Mucosa of descending colon (tissue), 3 donors: Measurements from ENCODE around the gene EXOC2. TPM values are rescaled to one million over a fixed set of nuclear protein-coding genes. Genes with fewer than 3 reads are reported as not detected.

ENCODE experiments used
- ATAC-seq: fragments of 200-7000 bp; cut with Tn5 transposase; one replicate; pipeline ENCODE4 v1.9.1; 2020; ENCODE audit warnings: mild to moderate bottlenecking, moderate library complexity
- DNase-seq, 3 donors: peaks; one replicate each; pipeline ENCODE4 v3.0.0-alpha.2; 2020
- H3K36me3 ChIP-seq: fragments of 200-600 bp; one replicate; pipeline ENCODE4 v1.8.0; 2021; ENCODE audit warnings: low read depth, mild to moderate bottlenecking
- H3K4me1 ChIP-seq: fragments of 200-600 bp; one replicate; pipeline ENCODE4 v1.8.0; 2021; ENCODE audit warnings: low read depth, mild to moderate bottlenecking
- H3K4me3 ChIP-seq: fragments of 200-600 bp; one replicate; pipeline ENCODE4 v1.8.0; 2021; ENCODE audit warnings: mild to moderate bottlenecking
- H3K9me3 ChIP-seq: fragments of 200-600 bp; one replicate; pipeline ENCODE4 v1.8.0; 2021; ENCODE audit warnings: mild to moderate bottlenecking
- CTCF ChIP-seq: fragments of 200-600 bp; IDR thresholded peaks from one replicate; pipeline ENCODE4 v1.8.0; 2022; ENCODE audit warnings: antibody characterized with exemption, mild to moderate bottlenecking
- intact Hi-C, 2 donors: fragments of 100-400 bp; cut with DNase I in 1 of 2; cut with micrococcal nuclease in 1 of 2; formaldehyde crosslinking; loops; one replicate each; pipeline versions ENCODE4 v1.11.0 to v1.11.1; 2022; cut with DNase I, micrococcal nuclease
- total RNA-seq, 3 donors: library from RNA; stranded (reverse); fragmentation: NEBNext Ultra II Directional in 2 of 3; extraction: Animal tissue kit (Norgen Biotek cat#: 25700) in 2 of 3; gene quantifications; one replicate each; pipeline versions ENCODE4 v1.2.1 to v1.2.4, GENCODE V29; 2021 to 2023
- donor health status: DM: no; HTN: no; CAD: no; lungs with moderate emphysema.
- donor health status: DM: no; HTN: no; CAD: no.
- donor health status: DM: no; HTN: yes; CAD: no.

Gene EXOC2
- total RNA-seq, 3 donors from 2014 or later: 13.1 to 20.9 (median 17.3) TPM

DNA sequence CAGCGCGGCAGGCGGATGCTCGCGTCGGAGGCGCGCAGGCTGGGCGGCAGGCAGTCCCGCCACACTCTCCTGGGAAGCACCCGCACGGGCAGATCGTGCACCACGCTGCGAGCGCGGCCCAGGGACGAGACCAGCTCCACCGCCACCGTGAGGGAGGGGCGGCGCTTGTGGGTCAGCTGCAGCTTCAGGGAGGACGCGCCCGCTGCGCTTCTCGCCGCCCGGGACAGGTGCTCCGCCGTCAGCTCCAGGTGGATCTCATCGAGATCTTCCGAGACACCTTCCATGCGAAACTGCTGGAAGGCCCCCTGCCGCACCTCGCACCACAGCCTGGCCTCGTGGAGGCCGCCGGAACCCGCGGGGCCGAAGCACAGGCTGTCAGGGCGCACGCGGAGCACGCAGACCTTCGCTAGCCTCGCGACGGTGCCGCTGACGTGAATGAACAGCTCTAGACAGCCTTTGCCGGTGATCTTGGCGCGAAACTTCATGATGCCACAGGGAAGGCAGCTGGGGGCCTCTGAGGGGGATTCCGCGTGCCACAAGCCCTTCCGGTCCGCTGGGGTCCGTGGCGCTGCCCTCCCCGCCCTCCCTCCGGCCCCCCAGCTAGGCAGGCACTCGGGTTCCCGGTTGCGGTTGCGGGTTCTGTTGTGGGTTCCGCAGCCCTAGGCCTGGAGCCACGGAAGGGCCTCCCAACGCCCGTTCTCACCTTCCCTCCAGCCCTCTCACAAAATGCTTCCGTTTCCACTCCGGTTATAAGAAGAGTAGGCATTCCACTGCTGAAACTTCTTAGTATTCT is 36.3 kb downstream of the EXOC2 start, which contains the start of gene HUS1B:
Gene HUS1B (minus strand): TSS at position 641 of the 793 bp plus-strand sequence. CDS start 156 bp downstream, at position 485.
- Histone ChIP-seq H3K9me3 (no peaks in the 10 kb centered on the region), H3K4me3 (no peak within 1 kb of the TSS), H3K36me3 (no peaks in the 10 kb centered on the region), H3K4me1 (no peaks in the 10 kb centered on the region)
- no peak for TF ChIP-seq CTCF
- intact Hi-C loops: no loop called here
- DNase-seq: no peak
- no peak for ATAC-seq

DNA sequence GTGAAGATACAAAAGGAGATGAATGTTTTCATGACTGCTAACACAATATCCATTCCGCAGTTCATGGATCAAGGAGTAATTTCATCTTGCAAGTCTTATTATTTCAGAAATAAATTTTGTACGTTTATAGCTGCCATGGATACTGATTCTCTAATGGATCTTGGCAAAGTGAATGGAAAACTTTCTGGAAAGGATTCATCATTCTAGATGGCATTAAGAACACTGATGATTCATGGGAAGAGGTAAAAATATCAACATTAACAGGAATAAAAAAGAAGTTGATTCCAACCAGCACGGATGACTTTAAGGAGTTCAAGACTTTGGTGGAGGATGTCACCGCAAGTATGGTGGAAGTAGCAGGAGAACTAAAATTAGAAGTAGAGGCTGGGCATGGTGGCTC is 38.8 kb downstream of the EXOC2 start:
- intact Hi-C loops: no loop called here
- DNase-seq (no peak), ATAC-seq (no peak)
- Histone ChIP-seq H3K9me3 (no peaks in the 10 kb centered on the region), H3K36me3 (no peaks in the 10 kb centered on the region), H3K4me3 (no peak overlapping the region), H3K4me1 (no peaks in the 10 kb centered on the region)
- TF ChIP-seq CTCF: no peak

- Histone ChIP-seq H3K9me3 (no peaks in the 10 kb centered on the region), H3K4me1 (no peaks in the 10 kb centered on the region), H3K4me3 (no peak overlapping the region), H3K36me3 (no peaks in the 10 kb centered on the region)
- no peak for TF ChIP-seq CTCF
- DNase-seq: no peak
- intact Hi-C loops: no loop called here
- no peak for ATAC-seq
Measured at GRCh38 chr6:652865-653264, 40.1 kb downstream of the EXOC2 start.

GRCh38 chr6:650098-650497 is 42.8 kb downstream of the EXOC2 start:
- DNase-seq (no peak), ATAC-seq (no peak)
- no peaks in the 10 kb centered on the region for H3K4me1 ChIP-seq
- intact Hi-C loops: no loop called here
- H3K36me3 ChIP-seq: no peaks in the 10 kb centered on the region
- H3K4me3 ChIP-seq: no peak overlapping the region
- H3K9me3 ChIP-seq: no peaks in the 10 kb centered on the region
- no peak for TF ChIP-seq CTCF

GRCh38 chr6:642805-643204 is 50.1 kb downstream of the EXOC2 start:
- no peaks in the 10 kb centered on the region for H3K9me3 ChIP-seq
- intact Hi-C loops: no loop called here

More at GRCh38 chr6:642805-643204, 50.1 kb downstream of the EXOC2 start:
- DNase-seq (no peak), ATAC-seq (no peak)
- no peaks in the 10 kb centered on the region for H3K36me3 ChIP-seq
- no peaks in the 10 kb centered on the region for H3K4me1 ChIP-seq
- TF ChIP-seq CTCF: no peak
- no peak overlapping the region for H3K4me3 ChIP-seq
